Hepatic stellate cell (primary cell): ENCODE measurements around the gene RICTOR.
"Not testable (repeated sequence)": the region's sequence is repeated elsewhere in the genome, so short reads cannot be mapped to it uniquely, and the experiment has no call there.

ENCODE experiments used
- DNase-seq: peaks from one replicate; pipeline ENCODE4 v3.0.0; 2011; ENCODE audit warnings: low spot score

RICTOR gene

GRCh38 chr5:39006650-39007049 is 67.5 kb downstream of the RICTOR start:
- no peak for DNase-seq

DNA sequence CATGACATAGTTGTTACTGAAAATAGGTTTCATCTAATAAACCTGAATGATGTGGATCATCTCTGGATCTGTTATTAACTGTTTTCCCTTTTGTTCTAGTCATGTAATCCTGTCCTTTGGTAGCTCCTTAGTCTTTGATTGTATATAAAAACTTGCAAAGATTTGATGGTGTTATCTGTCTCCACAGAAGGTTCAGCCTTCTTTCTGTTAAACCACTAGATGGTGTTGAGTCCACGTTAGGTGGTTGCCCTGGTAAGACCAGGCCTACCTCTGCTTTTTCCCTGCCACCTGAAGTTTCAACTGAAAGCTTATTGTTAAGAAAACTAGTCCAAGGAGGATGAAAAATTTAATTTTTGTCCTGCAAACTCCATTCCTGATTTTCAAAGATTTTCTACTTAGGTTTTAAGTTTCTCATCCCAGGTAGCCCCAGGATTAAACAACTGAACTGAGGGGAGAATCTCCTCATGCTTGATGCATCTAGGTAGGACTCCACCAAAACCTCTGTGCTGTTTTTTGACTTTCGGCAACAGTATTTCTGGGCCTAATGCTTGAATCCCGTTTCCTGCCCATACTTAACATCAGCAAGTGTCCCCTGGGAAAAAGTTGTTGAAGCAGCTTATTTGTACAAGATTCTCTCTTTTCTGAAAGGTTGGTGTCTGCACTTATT is 68.5 kb downstream of the RICTOR start:
- DNase-seq = no peak

GRCh38 chr5:39001683-39002082 is 72.5 kb downstream of the RICTOR start:
- DNase-seq = no peak

GRCh38 chr5:38999037-38999436 is 75.2 kb downstream of the RICTOR start:
- DNase-seq = no peak

- DNase-seq = no peak
Observed at GRCh38 chr5:38997591-38997990, 76.6 kb downstream of the RICTOR start.

- DNase-seq = no peak
Observed at GRCh38 chr5:38996123-38996522, 78.1 kb downstream of the RICTOR start.

GRCh38 chr5:38994324-38994927 is 79.8 kb downstream of the RICTOR start:
- peak; percentile 17 for DNase-seq

DNA sequence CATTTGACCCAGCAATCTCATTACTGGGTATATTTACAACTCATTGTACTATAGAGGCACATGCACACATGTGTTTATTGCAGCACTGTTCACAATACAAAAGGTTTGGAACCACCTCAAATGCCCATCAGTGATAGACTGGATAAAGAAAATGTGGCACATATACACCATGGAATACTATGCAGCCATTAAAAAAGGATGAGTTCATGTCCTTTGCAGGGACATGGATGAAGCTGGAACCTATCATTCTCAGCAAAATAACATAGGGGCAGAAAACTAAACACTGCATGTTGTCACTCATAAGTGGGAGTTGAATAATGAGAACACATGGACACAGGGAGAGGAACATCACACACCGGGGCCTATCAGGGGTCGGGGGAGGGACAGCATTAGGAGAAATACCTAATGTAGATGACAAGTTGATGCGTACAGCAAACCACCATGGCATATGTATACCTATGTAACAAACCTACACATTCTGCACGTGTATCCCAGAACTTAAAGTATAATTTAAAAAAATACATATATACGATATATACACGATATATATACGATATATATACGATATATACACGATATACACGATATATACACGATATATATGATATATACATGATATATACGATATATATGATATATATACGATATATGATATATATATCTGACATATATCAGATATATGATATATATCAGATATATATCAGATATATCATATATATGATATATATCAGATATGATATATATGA is 84.1 kb downstream of the RICTOR start:
- not testable (repeated sequence) for DNase-seq

DNA sequence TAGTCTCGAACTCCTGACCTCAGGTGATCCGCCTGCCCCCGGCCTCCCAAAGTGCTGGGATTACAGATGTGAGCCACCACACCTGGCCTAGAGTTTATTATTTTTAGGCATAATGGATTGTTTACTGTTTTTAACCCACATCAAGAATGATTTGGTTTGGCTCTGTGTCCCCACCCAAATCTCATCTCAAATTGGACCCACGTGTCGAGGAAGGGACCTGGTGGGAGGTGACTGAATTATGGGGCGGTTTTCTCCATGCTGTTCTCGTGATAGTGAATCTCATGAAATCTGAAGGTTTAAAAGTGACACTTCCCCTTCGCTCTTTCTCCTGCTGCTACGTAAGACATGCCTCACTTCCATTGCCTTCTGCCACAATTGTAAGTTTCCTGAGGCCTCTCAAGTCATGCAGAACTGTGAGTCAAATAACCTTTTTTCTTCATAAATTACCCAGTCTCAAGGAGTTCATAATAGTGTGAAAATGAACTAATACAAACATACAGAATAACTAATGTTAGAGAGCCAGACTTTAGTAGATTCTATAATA is 88.2 kb downstream of the RICTOR start:
- DNase-seq = no peak

- DNase-seq = no peak
Observed at GRCh38 chr5:38979535-38979934, 94.7 kb downstream of the RICTOR start.

DNA sequence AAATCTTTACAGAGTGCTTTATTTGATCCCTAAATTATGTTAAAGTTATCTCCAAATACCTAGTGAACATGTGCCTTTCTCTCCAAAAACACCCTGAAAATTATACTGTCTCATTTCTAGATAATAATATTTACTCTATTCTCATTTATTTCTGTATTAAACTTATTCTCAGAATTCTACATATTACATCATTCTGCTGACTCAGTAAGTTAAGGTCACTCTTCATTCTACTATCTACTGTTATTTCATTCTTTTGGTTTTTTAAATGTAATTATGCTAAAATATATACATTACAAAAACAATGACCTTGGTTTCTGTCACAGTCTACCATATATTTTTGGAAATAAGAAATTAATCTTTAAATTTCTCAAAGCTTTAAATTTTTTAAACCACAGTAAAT is 96.2 kb downstream of the RICTOR start:
- no peak for DNase-seq

- DNase-seq = no peak
Observed at GRCh38 chr5:38968665-38969064, 105.5 kb downstream of the RICTOR start.

GRCh38 chr5:38961691-38962090 is 112.5 kb downstream of the RICTOR start:
- no peak for DNase-seq

DNA sequence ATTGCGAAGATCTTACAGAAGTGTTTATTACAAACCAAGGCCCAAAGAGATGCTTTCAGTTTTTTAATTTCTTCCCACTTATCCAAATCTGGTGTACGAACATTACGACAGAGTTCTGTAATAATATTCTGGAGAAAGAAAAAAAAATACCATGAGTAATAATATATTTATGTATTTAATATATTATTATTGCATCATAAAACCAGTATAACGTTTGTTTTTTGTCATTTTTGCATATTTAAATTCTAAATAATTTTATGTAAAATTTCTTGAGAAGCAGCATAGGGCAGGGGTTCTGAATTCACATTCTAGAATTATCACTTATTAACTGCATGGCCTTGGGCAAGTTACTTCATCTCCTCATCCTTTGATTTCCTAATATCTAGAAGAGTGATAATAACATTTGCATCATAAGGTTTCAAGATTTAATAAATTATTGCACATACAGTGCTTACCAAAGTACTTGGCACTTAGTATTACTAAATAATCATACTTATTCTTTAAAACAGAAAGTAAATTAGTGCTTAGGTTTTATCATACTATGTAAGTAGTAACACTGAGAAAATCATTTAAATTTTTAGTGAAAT is 120.7 kb downstream of the RICTOR start:
- DNase-seq = no peak

- DNase-seq = no peak
Observed at GRCh38 chr5:38948501-38948900, 125.7 kb downstream of the RICTOR start.

GRCh38 chr5:38944282-38944681 is 129.9 kb downstream of the RICTOR start:
- DNase-seq = no peak

DNA sequence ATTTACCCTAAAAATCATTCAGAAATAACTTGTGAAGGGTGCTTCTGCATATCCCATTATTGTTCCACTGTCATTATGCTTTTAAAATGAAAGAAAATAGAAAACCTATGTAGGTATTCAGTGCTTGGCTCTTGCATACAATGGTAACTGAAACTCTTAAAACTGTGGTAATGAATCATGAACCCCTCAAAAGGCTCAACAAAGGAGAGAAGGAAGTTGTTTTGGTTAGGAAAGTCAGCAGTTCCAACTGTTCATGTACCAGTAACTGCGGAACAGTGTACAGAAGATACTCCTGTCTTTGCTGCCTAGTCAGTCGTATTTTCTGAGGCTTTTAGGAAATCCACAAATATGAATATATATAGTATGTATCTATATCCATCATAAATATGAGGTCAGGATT is 132.3 kb downstream of the RICTOR start:
- no peak for DNase-seq

DNA sequence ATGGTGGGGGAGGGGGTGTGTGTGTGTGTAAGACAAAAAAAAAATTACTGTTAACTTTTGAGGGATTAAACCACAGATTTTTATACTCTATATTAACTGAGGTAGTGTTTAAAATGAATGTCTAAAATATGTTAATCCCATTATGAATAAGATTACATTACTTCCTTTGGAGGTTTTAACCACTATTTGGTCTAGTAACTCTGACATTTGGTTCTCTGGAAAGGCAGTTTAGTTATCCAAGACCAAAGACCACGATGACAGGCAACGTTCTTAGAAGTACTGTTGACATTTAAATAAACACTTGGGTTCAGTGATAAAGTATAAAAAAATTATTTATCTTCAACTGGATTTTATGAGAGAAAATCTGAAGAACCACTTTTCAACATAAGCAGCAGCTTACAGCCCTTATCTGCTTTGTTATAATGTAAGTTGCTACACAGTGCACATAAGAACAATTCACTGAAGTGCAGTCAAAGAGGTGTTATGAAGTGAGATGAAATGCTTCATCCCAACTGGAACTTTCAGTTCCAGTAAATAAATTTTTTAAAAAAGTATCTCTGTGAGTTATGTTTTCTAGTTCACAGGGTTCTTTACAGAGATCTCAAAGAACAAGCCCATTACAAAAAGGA is 133.9 kb downstream of the RICTOR start:
- no peak for DNase-seq

DNA sequence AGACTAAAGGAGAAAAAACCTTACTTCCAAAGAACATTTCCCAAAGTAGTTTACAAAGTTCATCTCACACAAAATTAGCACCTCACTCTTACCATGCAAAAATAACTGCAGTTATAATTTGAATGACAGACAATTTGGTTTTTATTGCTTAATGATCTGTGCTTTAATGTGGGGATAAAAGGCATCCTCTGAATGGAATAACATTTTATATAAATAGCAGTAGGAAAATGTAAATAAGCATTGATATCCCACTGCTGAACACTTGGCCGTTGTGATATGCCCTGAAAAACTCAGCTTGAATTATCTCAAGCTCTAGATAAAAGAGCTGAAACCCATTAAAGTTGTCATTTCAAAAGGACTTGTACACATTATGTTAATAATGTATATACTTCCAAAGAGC is 135.2 kb downstream of the RICTOR start:
- DNase-seq = no peak

GRCh38 chr5:38938424-38938823 is 135.8 kb downstream of the RICTOR start:
- DNase-seq = no peak

- no peak for DNase-seq
Observed at GRCh38 chr5:38936269-38936668, 137.9 kb downstream of the RICTOR start.

- DNase-seq = no peak
Observed at GRCh38 chr5:38935437-38935836, 138.8 kb downstream of the RICTOR start.
